Stimulated activated CD4-positive, alpha-beta T cell treated with anti-CD3 and anti-CD28 coated beads, Interleukin-12 subunit alpha, Interleukin-12 subunit beta, amount 100 ng/mL, for 48 hours (primary cell): Measurements from ENCODE around the gene WRAP73.
A peak's percentile ranks its signal among the peaks of the same experiment; 100 is the strongest.

Experiments
- DNase-seq, 3 donors: peaks; one replicate each; pipeline ENCODE4 v3.0.0-alpha.2; 2020; ENCODE audit warnings: low read depth in 2 of 3, low spot score in 1 of 3

WRAP73 gene

GRCh38 chr1:3649342-3650247 is at the start of gene WRAP73:
Gene WRAP73 (minus strand): TSS chr1:3650103. CDS start chr1:3649999, 104 bp downstream.
- DNase-seq = peak; percentile 81 to 86 (median 85)

- DNase-seq = no peak
Observed at GRCh38 chr1:3699596-3699995, 49.7 kb upstream of the WRAP73 start.

GRCh38 chr1:3698660-3699408 is 48.9 kb upstream of the WRAP73 start:
- no peak for DNase-seq

- no peak for DNase-seq
Observed at GRCh38 chr1:3697810-3698209, 47.9 kb upstream of the WRAP73 start.

GRCh38 chr1:3697104-3697503 is 47.2 kb upstream of the WRAP73 start:
- no peak for DNase-seq

GRCh38 chr1:3696689-3697088 is 46.8 kb upstream of the WRAP73 start:
- no peak for DNase-seq

- DNase-seq = peak; percentile 16 to 24 (median 21)
Observed at GRCh38 chr1:3695326-3696217, 45.7 kb upstream of the WRAP73 start.

GRCh38 chr1:3693321-3693720 is 43.4 kb upstream of the WRAP73 start:
- no peak for DNase-seq

GRCh38 chr1:3692598-3692997 is 42.7 kb upstream of the WRAP73 start:
- no peak for DNase-seq

GRCh38 chr1:3691421-3692204 is 41.7 kb upstream of the WRAP73 start:
- no peak for DNase-seq

GRCh38 chr1:3690282-3691065 is 40.6 kb upstream of the WRAP73 start:
- no peak for DNase-seq

- no peak for DNase-seq
Observed at GRCh38 chr1:3689138-3689750, 39.3 kb upstream of the WRAP73 start.

GRCh38 chr1:3688356-3689137 is 38.6 kb upstream of the WRAP73 start:
- DNase-seq = no peak

- no peak for DNase-seq
Observed at GRCh38 chr1:3687504-3687903, 37.6 kb upstream of the WRAP73 start.

- DNase-seq = no peak
Observed at GRCh38 chr1:3685906-3686305, 36.0 kb upstream of the WRAP73 start.

- DNase-seq = no peak
Observed at GRCh38 chr1:3685222-3685621, 35.3 kb upstream of the WRAP73 start.

GRCh38 chr1:3683992-3684391 is 34.1 kb upstream of the WRAP73 start:
- DNase-seq = no peak

GRCh38 chr1:3683197-3683596 is 33.3 kb upstream of the WRAP73 start:
- no peak for DNase-seq
